ENCODE measurements around the gene FLT3.

- TF ChIP-seq REST (IDR thresholded peaks at IDR 0.05) (no peak), CTCF (IDR thresholded peaks at IDR 0.05) (no peak), RAD21 (conservative IDR thresholded peaks at IDR 0.05 in 1 of 2, IDR thresholded peaks at IDR 0.05 in 1 of 2) (no peak), JUN (IDR thresholded peaks at IDR 0.05) (no peak), ZNF302 (CRISPR knock-in tag; IDR thresholded peaks at IDR 0.05) (no peak), EP300 (IDR thresholded peaks at IDR 0.05) (no peak), FOSL2 (IDR thresholded peaks at IDR 0.05) (no peak), FOSL2 (CRISPR knock-in tag; IDR thresholded peaks at IDR 0.05) (no peak), PBX3 (IDR thresholded peaks at IDR 0.05) (no peak), SMC3 (IDR thresholded peaks at IDR 0.05) (no peak), MYC (IDR thresholded peaks at IDR 0.05; ENCODE audit: borderline replicate concordance, low read length) (no peak), TFCP2L1 (CRISPR knock-in tag; IDR thresholded peaks at IDR 0.05) (no peak)
These were observed 124.6 kb downstream of the FLT3 start for GRCh38 chr13:27975564-27976361.

Data from A549 (cell line).